ENCODE results near the gene WAPL.
A peak's percentile ranks its signal among the peaks of the same experiment; 100 is the strongest.
"Not testable (repeated sequence)": the region's sequence is repeated elsewhere in the genome, so short reads cannot be mapped to it uniquely, and the experiment has no call there.

WAPL gene

GRCh38 chr10:86521678-86522509 lies at the start of gene WAPL:
TSS of gene WAPL (minus strand) at chr10:86521792. CDS start at chr10:86518069, 3,723 bp downstream.
- peak; percentile 95 for DNase-seq (ENCODE audit: low spot score)

- no peak for DNase-seq (ENCODE audit: low spot score)
Observed at GRCh38 chr10:86569335-86569734, 47.7 kb upstream of the WAPL start.

GRCh38 chr10:86566518-86566917 lies 44.9 kb upstream of the WAPL start:
- not testable (repeated sequence) for DNase-seq (ENCODE audit: low spot score)

GRCh38 chr10:86563338-86563737 lies 41.7 kb upstream of the WAPL start:
- not testable (repeated sequence) for DNase-seq (ENCODE audit: low spot score)

GRCh38 chr10:86558695-86559094 lies 37.1 kb upstream of the WAPL start:
- DNase-seq (ENCODE audit: low spot score), result not testable (repeated sequence)

DNA sequence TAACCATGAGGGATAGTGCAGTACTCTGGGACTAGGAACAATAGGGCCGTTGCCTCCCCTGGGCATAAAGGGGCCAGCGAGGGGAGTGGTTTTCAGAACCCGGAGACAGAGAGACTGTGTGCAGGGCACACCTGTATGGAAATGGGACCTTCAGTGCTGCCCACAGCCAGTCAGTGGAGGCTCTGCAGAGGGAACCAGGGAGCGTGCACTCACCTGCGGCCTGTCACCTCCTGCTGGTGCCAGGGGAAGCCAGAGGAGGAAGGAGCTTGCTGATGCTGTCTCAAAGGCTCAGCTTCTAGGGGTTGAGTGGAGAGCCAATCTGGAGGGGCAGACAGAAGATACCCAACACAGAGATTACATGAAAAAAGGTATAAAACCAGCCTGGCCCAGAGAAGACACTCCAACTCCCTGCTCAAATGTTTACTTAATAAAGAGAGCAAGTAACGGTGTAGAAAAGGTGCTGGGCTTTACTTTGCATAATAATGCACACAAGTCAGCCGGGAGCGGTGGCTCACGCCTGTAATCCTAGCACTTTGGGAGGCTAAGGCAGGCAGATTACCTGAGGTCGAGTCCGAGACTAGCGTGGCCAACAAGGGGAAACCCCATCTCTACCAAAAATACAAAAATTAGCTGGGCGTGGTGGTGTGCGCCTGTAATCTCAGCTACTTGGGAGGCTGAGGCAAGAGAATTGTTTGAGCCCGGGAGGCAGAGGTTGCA lies 35.5 kb upstream of the WAPL start:
- DNase-seq (ENCODE audit: low spot score), result no peak

DNA sequence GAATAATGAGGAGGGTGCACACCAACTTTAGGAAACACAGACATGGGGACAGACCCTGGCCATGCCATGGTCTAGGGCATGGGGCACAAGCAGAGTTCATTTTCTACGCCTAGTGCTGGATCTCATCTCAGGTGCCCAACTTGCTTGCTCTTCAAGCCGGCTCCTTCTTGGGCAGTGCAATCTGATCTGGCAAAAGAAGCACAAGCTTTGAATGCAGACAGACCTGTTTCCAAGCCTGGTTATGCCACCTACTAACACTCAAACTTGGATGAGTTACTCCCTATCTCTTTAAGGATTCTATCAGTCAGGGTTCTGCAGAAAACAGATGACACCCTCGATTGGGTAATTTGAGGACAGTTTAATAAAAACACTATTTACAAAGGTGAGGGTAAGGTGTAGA lies 34.9 kb upstream of the WAPL start:
- DNase-seq (ENCODE audit: low spot score), result no peak

- DNase-seq (ENCODE audit: low spot score), result no peak
Observed at GRCh38 chr10:86553639-86554038, 32.0 kb upstream of the WAPL start.

DNA sequence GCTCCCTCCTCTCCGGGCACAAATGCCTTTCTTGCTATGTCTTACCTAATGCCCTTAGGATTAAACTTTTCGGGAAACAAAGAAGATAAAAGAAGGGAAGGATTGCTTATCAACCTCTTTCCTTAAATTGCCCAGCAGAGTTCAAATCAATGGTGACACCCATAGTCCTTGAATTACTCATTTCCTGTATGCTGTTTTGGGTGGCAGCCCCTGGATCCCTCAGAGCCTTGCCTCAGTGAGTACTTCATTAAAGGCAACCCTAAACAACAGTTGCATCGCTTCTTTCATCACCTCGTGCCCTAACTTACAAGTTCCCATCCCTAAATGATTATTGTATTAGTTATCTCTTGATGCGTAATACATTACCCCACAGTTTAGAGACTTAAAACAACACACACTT lies 31.6 kb upstream of the WAPL start:
- no peak for DNase-seq (ENCODE audit: low spot score)

- DNase-seq (ENCODE audit: low spot score), result no peak
Observed at GRCh38 chr10:86547296-86547695, 25.7 kb upstream of the WAPL start.

DNA sequence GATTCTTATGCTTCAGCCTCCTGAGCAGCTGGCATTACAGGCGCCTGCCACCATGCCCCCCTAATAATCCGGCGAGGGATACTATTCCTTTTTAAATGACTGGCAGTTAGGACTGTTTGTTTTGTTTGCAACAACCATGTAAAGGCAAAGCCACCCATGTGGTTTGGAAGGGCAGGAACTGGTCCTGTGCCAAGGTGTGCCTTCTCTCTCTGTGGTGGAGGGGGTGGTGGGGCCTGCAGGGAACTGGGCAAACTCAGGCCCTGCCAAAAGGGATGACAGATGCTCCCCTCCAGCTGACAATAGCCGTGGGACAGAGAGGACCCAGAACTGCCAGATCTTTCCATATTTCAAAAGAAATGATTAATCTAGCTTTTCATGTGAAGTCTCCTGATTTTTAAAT lies 23.5 kb upstream of the WAPL start:
- no peak for DNase-seq (ENCODE audit: low spot score)

DNA sequence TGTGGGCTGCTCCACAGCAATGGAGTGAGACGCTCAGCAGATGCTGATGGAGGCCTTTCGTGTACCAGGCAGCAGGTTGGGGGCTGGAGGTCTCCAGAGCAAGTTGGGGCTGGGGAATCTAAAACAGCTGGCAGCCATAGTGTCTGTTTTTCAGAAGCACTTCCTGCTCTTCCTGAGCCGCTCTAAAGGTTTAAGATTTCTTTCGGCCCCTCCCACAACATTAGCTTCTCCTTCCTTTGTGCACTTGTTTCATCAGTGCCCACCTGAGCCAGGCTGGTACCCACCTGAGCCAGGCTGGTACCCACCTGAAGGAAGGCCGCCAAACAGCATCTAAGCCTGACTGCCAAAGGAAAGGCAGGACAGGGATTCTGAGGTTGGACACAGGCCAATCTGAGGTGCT lies 18.4 kb upstream of the WAPL start:
- DNase-seq (ENCODE audit: low spot score), result no peak

DNA sequence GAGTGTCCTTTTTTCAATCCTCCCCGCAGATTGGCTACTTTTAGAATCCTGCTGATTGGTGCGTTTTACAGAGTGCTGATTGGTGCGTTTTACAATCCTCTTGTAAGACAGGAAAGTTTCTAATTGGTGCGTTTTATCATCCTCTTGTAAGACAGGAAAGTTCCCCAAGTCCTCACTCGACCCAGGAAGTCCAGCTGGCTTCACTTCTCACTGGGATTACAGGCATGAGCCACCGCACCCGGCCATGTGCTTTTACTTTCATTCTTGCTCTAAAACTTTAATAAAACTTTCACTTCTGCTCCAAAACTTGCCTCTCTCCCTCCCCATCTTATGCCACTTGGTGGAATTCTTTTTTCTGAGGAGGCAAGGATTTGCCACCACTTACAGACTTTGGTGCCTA lies 17.0 kb upstream of the WAPL start:
- DNase-seq (ENCODE audit: low spot score), result no peak

GRCh38 chr10:86538040-86538439 lies 16.4 kb upstream of the WAPL start:
- not testable (repeated sequence) for DNase-seq (ENCODE audit: low spot score)

DNA sequence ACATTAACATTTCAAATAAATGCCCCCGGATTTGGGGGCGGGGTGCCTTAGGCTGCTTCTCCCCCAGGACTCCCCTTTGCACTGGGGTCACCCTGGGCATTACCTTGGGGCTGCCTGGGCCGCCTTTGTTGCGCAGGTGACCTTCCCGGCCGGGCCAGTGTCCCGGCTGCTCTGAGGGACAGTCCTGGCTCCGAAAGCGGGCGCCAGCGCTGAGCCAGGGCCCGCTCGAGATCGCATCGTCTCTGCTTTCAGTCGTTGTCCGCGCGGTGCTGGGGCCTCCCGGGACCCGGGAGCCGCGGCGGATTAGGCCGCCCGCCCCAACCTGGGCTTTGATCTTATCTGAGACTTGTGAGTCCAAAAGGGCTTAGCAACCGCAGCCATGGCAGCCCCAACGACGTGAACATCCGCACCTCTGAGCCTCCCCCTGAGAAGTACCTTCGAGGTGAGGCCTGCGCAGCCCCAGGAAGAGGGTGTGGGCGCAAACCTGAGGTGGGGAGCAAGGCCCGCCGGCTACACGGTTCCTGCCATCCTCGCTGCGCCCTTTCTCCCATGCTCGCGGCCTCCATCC lies 14.8 kb upstream of the WAPL start:
- no peak for DNase-seq (ENCODE audit: low spot score)

GRCh38 chr10:86535132-86535882 lies 13.7 kb upstream of the WAPL start:
- DNase-seq (ENCODE audit: low spot score), result no peak

DNA sequence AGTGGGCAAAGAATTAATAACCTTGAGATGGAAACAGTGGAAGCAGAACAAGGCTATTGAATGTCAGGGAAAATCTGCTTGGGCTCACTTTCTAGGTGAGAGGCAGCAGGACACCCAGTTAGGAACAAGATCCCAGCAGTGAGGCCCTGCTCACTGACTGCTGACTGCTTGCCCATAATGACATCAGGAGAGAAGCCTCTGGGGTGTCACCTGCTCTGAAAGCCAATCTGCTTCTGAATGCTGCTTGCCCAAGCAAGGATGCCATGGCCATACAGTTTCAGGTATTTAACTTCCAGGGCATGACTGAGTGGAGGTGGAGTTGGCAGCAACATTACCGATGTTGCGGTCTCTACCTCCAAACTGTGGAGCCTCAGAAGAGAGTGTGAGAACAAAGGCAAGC lies 11.7 kb upstream of the WAPL start:
- DNase-seq (ENCODE audit: low spot score), result no peak

DNA sequence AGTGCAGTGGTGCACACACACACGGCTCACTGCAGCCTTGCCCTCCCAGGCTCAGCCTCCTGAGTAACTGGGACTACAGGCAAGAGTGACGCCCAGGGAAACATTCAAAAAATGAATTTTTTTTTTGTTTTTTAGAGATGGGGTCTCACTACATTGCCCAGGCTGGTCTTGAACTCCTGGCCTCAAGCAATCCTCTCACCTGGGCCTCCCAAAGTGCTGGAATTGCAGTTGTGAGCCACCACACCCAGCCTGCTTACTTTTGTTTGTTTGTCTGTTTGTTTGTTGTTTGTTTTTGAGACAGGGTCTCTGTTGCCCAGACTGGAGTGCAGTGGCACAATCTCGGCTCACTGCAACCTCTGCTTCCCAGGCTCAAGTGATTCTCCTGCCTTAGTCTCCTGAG lies 7.1 kb upstream of the WAPL start:
- DNase-seq (ENCODE audit: low spot score), result not testable (repeated sequence)

GRCh38 chr10:86526606-86527005 lies 5.0 kb upstream of the WAPL start:
- DNase-seq (ENCODE audit: low spot score), result no peak

DNA sequence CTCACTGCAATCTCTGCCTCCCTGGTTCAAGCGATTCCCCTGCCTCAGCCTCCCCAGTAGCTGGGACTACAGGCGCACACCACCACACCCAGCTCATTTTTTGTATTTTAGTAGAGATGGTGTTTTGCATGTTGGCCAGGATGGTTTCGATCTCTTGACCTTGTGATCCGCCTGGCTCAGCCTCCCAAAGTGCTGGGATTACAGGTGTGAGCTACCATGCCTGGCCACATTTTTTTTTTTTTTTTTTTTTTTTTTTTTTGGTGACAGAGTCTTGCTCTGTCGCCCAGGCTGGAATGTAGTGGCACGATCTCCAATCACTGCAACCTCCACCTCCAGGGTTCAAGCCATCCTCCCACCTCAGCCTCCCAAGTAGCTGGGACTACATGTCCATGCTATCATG lies 4.1 kb upstream of the WAPL start:
- not testable (repeated sequence) for DNase-seq (ENCODE audit: low spot score)

DNA sequence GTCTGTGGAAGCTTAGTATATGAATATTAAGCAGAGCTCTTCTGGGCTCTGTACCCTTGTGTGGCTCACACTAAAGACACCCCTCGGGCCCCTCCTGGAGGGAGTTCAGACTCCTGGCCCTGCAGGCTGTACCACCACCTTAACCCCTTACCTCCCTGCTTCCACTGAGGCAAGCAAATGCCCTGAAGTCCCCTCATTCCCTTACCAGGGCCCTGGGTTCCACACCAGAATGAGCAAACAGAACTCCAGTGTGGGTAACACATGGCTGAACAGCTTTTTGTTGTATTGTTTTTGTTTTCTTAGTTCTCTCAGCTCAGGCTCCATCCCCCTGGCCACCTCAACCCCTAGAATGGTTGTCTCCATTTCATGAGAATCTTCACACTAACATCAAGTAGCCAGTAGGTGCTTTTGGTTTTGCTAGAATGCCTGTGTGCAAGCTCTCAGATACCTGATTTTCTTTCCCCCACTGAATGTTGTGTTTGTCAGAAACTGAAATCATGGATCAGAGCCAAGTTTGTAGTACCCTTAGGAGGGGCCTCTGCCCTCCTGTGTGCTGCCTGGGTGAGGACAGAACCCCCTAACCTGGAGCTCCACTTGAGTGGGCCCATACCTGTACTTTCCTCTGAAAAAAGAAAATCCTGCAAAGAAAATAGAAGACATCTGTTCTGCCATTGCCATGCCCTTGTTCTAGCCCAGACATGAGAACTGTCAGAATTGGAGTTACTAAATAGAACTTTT lies 2.8 kb upstream of the WAPL start:
- no peak for DNase-seq (ENCODE audit: low spot score)

GRCh38 chr10:86523348-86523747 lies 1.8 kb upstream of the WAPL start:
- DNase-seq (ENCODE audit: low spot score), result peak; percentile 30
